HepG2 (cell line): Measurements from ENCODE around the gene FAM43B. TPM values are rescaled to one million over a fixed set of nuclear protein-coding genes. Genes with fewer than 3 reads are reported as not detected.

ENCODE experiments used
- ATAC-seq: fragments of 200-7000 bp; cut with Tn5 transposase; 3 replicates; pipeline ENCODE4 v1.9.1; 2020; ENCODE audit warnings: mild to moderate bottlenecking, moderate library complexity
- BruUV-seq: library from RNA; stranded (reverse); fragments of 400-500 nt; replicated peaks from 2 replicates; lab custom pipeline; 2021; lab: Mats Ljungman, UMichigan
- CTCF ChIA-PET: fragments of 300-600 bp; formaldehyde crosslinking; extraction: SDS; loops from one replicate; lab custom pipeline; 2021; ENCODE audit warnings: low total read pairs, inconsistent platforms, low intra/inter-chr PET ratio; lab: Yijun Ruan, JAX
- POLR2A ChIA-PET: fragments of 350-600 bp; sonication (Branson Sonifier 250); formaldehyde crosslinking; loops from one replicate; lab custom pipeline; 2020; ENCODE audit warnings: antibody characterized with exemption, inconsistent platforms; lab: Yijun Ruan, JAX
- DNase-seq: peaks from one replicate; pipeline ENCODE4 v3.0.0-alpha.2; 2015; ENCODE audit warnings: low spot score
- FAIRE-seq: peaks from 3 replicates; lab custom pipeline; 2011; peaks lifted over from hg19 to GRCh38; lab: Jason Lieb, UNC
- H2AFZ ChIP-seq: one replicate; pipeline ENCODE4 v1.6.1; 2011; ENCODE audit warnings: low read length, inconsistent platforms
- H3K27ac ChIP-seq: fragments of 300-600 bp; 3 replicates; pipeline ENCODE4 v1.8.0; 2011; ENCODE audit warnings: mixed run types, mild to moderate bottlenecking, mixed read lengths, low read length, inconsistent platforms; ENCODE audit not compliant: insufficient read depth; ENCODE audit errors: extremely low read length
- H3K27me3 ChIP-seq, 2 experiments: fragments of 200-600 bp in 1 of 2; 2 replicates in 1 of 2; 3 replicates in 1 of 2; pipeline versions ENCODE4 v1.6.0 to v1.8.0; 2011; ENCODE audit warnings: low read length in 2 of 2, mild to moderate bottlenecking in 2 of 2, moderate library complexity in 2 of 2, inconsistent platforms in 1 of 2; ENCODE audit not compliant: insufficient read depth in 2 of 2, control insufficient read depth in 1 of 2
- H3K36me3 ChIP-seq, 2 experiments: fragments of 200-600 bp in 1 of 2; replicated peaks in 1 of 2; 2 replicates in 1 of 2; 3 replicates in 1 of 2; pipeline versions ENCODE4 v1.5.1 to v1.8.0; 2011; ENCODE audit warnings: low read length in 2 of 2, inconsistent platforms in 1 of 2; ENCODE audit not compliant: insufficient read depth in 2 of 2, control insufficient read depth in 1 of 2
- H3K4me1 ChIP-seq: 2 replicates; pipeline ENCODE4 v1.5.1; 2012; ENCODE audit warnings: low read length, inconsistent platforms; ENCODE audit not compliant: insufficient read depth
- H3K4me2 ChIP-seq: 2 replicates; pipeline ENCODE4 v1.6.0; 2011; ENCODE audit warnings: low read depth, low read length, inconsistent platforms
- H3K4me3 ChIP-seq, 3 experiments: fragments of 200-600 bp in 1 of 3; sonication (generic), shearing (Covaris generic) in 1 of 3; replicated peaks in 1 of 3; 2 replicates each; pipeline ENCODE4 v1.5.1; 2011 to 2016; ENCODE audit warnings: low read length in 3 of 3, inconsistent platforms in 2 of 3, low read depth in 2 of 3, mild to moderate bottlenecking in 2 of 3, control low read depth in 1 of 3, mixed read lengths in 1 of 3; ENCODE audit not compliant: insufficient read depth in 1 of 3
- H3K79me2 ChIP-seq: one replicate; pipeline ENCODE4 v1.6.1; 2011; ENCODE audit warnings: low read length, inconsistent platforms; ENCODE audit not compliant: insufficient read depth
- H3K9ac ChIP-seq: 2 replicates; pipeline ENCODE4 v1.6.0; 2011; ENCODE audit warnings: mild to moderate bottlenecking, low read depth, low read length, inconsistent platforms; ENCODE audit not compliant: insufficient read depth
- H3K9me3 ChIP-seq: 2 replicates; pipeline ENCODE4 v1.5.1; 2012; ENCODE audit warnings: mild to moderate bottlenecking, low read length
- H4K20me1 ChIP-seq: 2 replicates; pipeline ENCODE4 v1.6.0; 2011; ENCODE audit warnings: inconsistent platforms, mild to moderate bottlenecking, low read length, moderate library complexity; ENCODE audit not compliant: insufficient read depth
- CBX1 ChIP-seq: IDR thresholded peaks from one replicate; pipeline ENCODE4 v1.6.1; 2016; ENCODE audit warnings: antibody characterized with exemption, low read depth
- FIP1L1 ChIP-seq: fragments of 200-400 bp; formaldehyde crosslinking; IDR thresholded peaks from 2 replicates; pipeline ENCODE4 v1.6.1; 2018; ENCODE audit warnings: low read depth, mild to moderate bottlenecking, low read length, moderate library complexity, borderline replicate concordance; ENCODE audit not compliant: insufficient read depth
- FOXA3 ChIP-seq: IDR thresholded peaks from 2 replicates; pipeline ENCODE4 v1.6.1; 2016; ENCODE audit warnings: missing genetic modification reagents, missing compliant biosample characterization
- FOXM1 ChIP-seq: sonication (generic); formaldehyde crosslinking; IDR thresholded peaks from 2 replicates; pipeline ENCODE4 v1.5.0; 2020; ENCODE audit warnings: missing genetic modification reagents
- HMG20B ChIP-seq: conservative IDR thresholded peaks from 2 replicates; pipeline ENCODE4 v1.6.1; 2016; ENCODE audit warnings: missing genetic modification reagents, missing compliant biosample characterization
- MEIS2 ChIP-seq: sonication (generic); formaldehyde crosslinking; IDR thresholded peaks from 2 replicates; pipeline ENCODE4 v1.9.0; 2021; ENCODE audit warnings: mild to moderate bottlenecking, missing genetic modification reagents
- MIER2 ChIP-seq: IDR thresholded peaks from 2 replicates; pipeline ENCODE4 v1.6.1; 2016; ENCODE audit warnings: missing biosample characterization, missing genetic modification reagents
- MTF2 ChIP-seq: sonication (generic); formaldehyde crosslinking; IDR thresholded peaks from 2 replicates; pipeline ENCODE4 v1.5.0; 2020; ENCODE audit warnings: missing genetic modification reagents, borderline replicate concordance
- MZF1 ChIP-seq: sonication (generic); formaldehyde crosslinking; IDR thresholded peaks from 2 replicates; pipeline ENCODE4 v1.8.1; 2023; ENCODE audit warnings: mild to moderate bottlenecking, missing genetic modification reagents, borderline replicate concordance
- NCOA1 ChIP-seq: sonication (generic); formaldehyde crosslinking; IDR thresholded peaks from 2 replicates; pipeline ENCODE4 v1.9.0; 2021; ENCODE audit warnings: missing genetic modification reagents
- NFKB2 ChIP-seq: sonication (generic); formaldehyde crosslinking; IDR thresholded peaks from 2 replicates; pipeline ENCODE4 v1.4.0; 2020; ENCODE audit warnings: missing genetic modification reagents, borderline replicate concordance
- PHF5A ChIP-seq: IDR thresholded peaks from one replicate; pipeline ENCODE4 v1.6.1; 2018; ENCODE audit warnings: low read depth, missing genetic modification reagents; ENCODE audit not compliant: unreplicated experiment
- RBM22 ChIP-seq: fragments of 200-400 bp; formaldehyde crosslinking; optimal IDR thresholded peaks from 2 replicates; pipeline ENCODE3; 2017; ENCODE audit warnings: mild to moderate bottlenecking, low read length, moderate library complexity
- SKI ChIP-seq: fragments of 450-650 bp; IDR thresholded peaks from one replicate; pipeline ENCODE4 v1.6.1; 2018; ENCODE audit warnings: mild to moderate bottlenecking; ENCODE audit not compliant: partially characterized antibody
- SP1 ChIP-seq, 2 experiments: fragments of 450-650 bp in 1 of 2; sonication (generic) in 1 of 2; formaldehyde crosslinking in 1 of 2; IDR thresholded peaks; 2 replicates each; pipeline versions ENCODE4 v1.4.0 to v1.6.1; 2016 to 2020; ENCODE audit warnings: missing genetic modification reagents in 1 of 2
- SP140L ChIP-seq: sonication (generic); formaldehyde crosslinking; IDR thresholded peaks from 2 replicates; pipeline ENCODE4 v1.4.0; 2020; ENCODE audit warnings: missing genetic modification reagents, borderline replicate concordance
- XRCC5 ChIP-seq: fragments of 200-400 bp; formaldehyde crosslinking; optimal IDR thresholded peaks from 2 replicates; pipeline ENCODE3; 2017; ENCODE audit warnings: mild to moderate bottlenecking, low read length
- ZBTB7B ChIP-seq: sonication (generic); formaldehyde crosslinking; IDR thresholded peaks from 2 replicates; pipeline ENCODE4 v1.4.0; 2020; ENCODE audit warnings: missing genetic modification reagents
- ZFP1 ChIP-seq: IDR thresholded peaks from 2 replicates; pipeline ENCODE4 v1.6.1; 2016
- ZFP62 ChIP-seq: sonication (generic); formaldehyde crosslinking; IDR thresholded peaks from 2 replicates; pipeline ENCODE4 v1.4.0; 2020; ENCODE audit warnings: missing genetic modification reagents
- ZMAT3 ChIP-seq: sonication (generic); formaldehyde crosslinking; conservative IDR thresholded peaks from 2 replicates; pipeline ENCODE4 v1.7.0; 2021; ENCODE audit warnings: missing genetic modification reagents
- ZNF264 ChIP-seq: sonication (generic); formaldehyde crosslinking; IDR thresholded peaks from 2 replicates; pipeline ENCODE4 v1.4.0; 2020; ENCODE audit warnings: missing genetic modification reagents
- ZNF292 ChIP-seq: sonication (generic); formaldehyde crosslinking; IDR thresholded peaks from 2 replicates; pipeline ENCODE4 v1.8.1; 2022; ENCODE audit warnings: mild to moderate bottlenecking, low read depth, missing genetic modification reagents, borderline replicate concordance
- ZNF354B ChIP-seq: sonication (generic); formaldehyde crosslinking; IDR thresholded peaks from 2 replicates; pipeline ENCODE4 v1.8.0; 2022; ENCODE audit warnings: mild to moderate bottlenecking, missing genetic modification reagents
- ZNF430 ChIP-seq: sonication (generic); formaldehyde crosslinking; IDR thresholded peaks from 2 replicates; pipeline ENCODE4 v1.9.0; 2021; ENCODE audit warnings: mild to moderate bottlenecking, missing genetic modification reagents
- ZNF44 ChIP-seq: sonication (generic); formaldehyde crosslinking; IDR thresholded peaks from 2 replicates; pipeline ENCODE4 v1.5.1; 2020; ENCODE audit warnings: mild to moderate bottlenecking, missing genetic modification reagents
- ZNF543 ChIP-seq: sonication (generic); formaldehyde crosslinking; IDR thresholded peaks from 2 replicates; pipeline ENCODE4 v1.4.0; 2020; ENCODE audit warnings: mild to moderate bottlenecking, missing genetic modification reagents
- ZNF709 ChIP-seq: sonication (generic); formaldehyde crosslinking; IDR thresholded peaks from 2 replicates; pipeline ENCODE4 v1.5.0; 2020; ENCODE audit warnings: mild to moderate bottlenecking, missing genetic modification reagents
- ZSCAN9 ChIP-seq: IDR thresholded peaks from 2 replicates; pipeline ENCODE4 v1.6.1; 2016; ENCODE audit warnings: borderline replicate concordance
- WGBS: methylation state at CpG from one replicate; pipeline ENCODE4 v1.1.6; 2017; ENCODE audit warnings: low lambda C conversion rate; 5-methylcytosine and 5-hydroxymethylcytosine counted together
- in situ Hi-C: cut with HindIII; loops from 2 replicates; pipeline ENCODE4 v1.10.0; 2017; ENCODE audit warnings: low pct_unique_long_range_greater_than_20kb; ENCODE audit not compliant: extremely low pct_ligation_motif_present
- intact Hi-C: fragments of 100-400 bp; cut with micrococcal nuclease; formaldehyde crosslinking; loops from one replicate; pipeline ENCODE4 v1.10.0; 2022; ENCODE audit not compliant: unreplicated experiment
- polyA plus RNA-seq, 8 experiments: library from polyadenylated mRNA; depleted of rRNA in 3 of 8; stranded (reverse) in 7 of 8; unstranded in 1 of 8; fragments of >200 nt; fragmentation: Illumina TruSeq in 4 of 8; extraction: Trizol in 4 of 8; gene quantifications; 2 replicates each; pipeline versions ENCODE4 v1.2.1 to v1.2.3, GENCODE V29; 2011 to 2016; ENCODE audit warnings: low read depth in 4 of 8, missing spikeins in 1 of 8, mixed read lengths in 1 of 8; ENCODE audit not compliant: insufficient read depth in 1 of 8
- total RNA-seq, 5 experiments: library from RNA; depleted of rRNA; stranded (reverse); fragments of >200 nt; fragmentation: Illumina TruSeq; extraction: Trizol; gene quantifications; 2 replicates each; pipeline ENCODE4 v1.2.3, GENCODE V29; 2016; ENCODE audit warnings: low read depth in 1 of 5

FAM43B gene
- total and polyA plus RNA-seq, 2 of the 13 experiments (the other 11 are each of a cell fraction or from before 2014, with no cell fraction given): 0.63 to 3.7 TPM

DNA sequence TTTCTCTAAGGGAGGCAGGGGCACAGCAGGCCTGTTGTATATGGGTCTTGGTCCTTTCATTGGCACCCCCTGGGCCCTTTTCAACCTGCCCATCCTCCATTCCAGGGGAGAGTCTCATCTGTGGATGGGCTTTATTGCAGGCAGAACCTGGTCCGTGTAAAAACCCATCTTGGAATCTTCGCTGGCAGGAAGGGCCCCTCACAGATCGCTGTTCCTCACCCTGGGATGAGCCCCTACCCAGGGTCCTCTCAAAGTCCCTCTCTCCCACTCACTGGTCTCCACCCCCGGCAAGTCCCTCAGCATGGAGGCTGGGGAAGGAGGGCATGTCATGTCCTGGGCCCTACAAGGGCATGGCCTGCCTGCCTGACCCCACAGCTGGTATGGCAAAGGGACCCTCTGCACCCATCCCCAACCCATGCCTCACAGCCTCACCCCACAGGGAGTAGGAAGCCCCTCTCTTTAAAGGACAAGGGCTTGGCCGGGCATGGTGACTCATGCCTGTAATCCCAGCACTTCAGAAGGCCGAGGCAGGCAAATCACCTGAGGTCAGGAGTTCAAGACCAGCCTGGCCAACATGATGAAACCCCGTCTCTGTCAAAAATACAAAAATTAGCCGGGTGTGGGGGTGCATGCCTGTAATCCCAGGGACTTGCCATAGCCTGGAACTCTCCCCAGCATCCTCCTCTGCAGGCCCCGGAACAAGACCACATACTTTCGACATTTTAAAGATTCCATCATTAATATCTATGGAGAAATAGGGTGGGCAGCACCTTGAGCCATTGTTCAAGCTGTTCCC is 23.4 kb downstream of the FAM43B start:
- ChIA-PET POLR2A (interaction anchor here (0.7 to 2.0 kb wide), 6 partner anchors 13 to 58 kb away, joined by 3 to 16 read pairs (median 6); partner anchors contain the start of genes CDA and FAM43B), CTCF (interaction anchor here (1.1 to 2.2 kb wide), 3 partner anchors 54 to 64 kb away, joined by 3 to 14 read pairs (median 13); partner anchors contain the start of gene PINK1)
- DNase-seq (no peak), FAIRE-seq (no peak), ATAC-seq (peak; percentile 58)
- Histone ChIP-seq H3K27me3 (no peaks in the 10 kb centered on the region; a peak in 1 of 5 replicates), H3K27ac (no peak overlapping the region), H3K4me1 (peaks cover 7% of the 10 kb centered on the region; the same call in 1 of the 2 replicates), H3K9ac (no peak overlapping the region), H2AFZ (no peak overlapping the region), H4K20me1 (no peaks in the 10 kb centered on the region), H3K4me2 (peak overlapping the region; percentile 18; the same call in 1 of the 2 replicates), H3K79me2 (no peaks in the 10 kb centered on the region), H3K36me3 (no peaks in the 10 kb centered on the region), H3K9me3 (peaks cover 4% of the 10 kb centered on the region; the same call in 1 of the 2 replicates), H3K4me3 (no peak overlapping the region)
- intact Hi-C loops: loop anchor here (1.0 to 2.0 kb wide), 2 partner anchors 57 to 65 kb away; partner anchors contain the start of gene PINK1
- 15% methylated on average over 6 of the region's 10 CpGs for WGBS
- BruUV-seq: no TSS peak
- in situ Hi-C loops: loop anchor here (5.0 kb wide), 1 partner anchor 62 kb away; no protein-coding TSS in a partner anchor
- TF ChIP-seq ZNF292 (CRISPR knock-in tag): 0 out of 2 replicates have a peak, but pooled peaks have one; percentile 7
- TF ChIP-seq ZNF709: no peak
- no peak for TF ChIP-seq ZNF543 (CRISPR knock-in tag)
- TF ChIP-seq RBM22: no peak
- no peak for TF ChIP-seq MIER2 (CRISPR knock-in tag)
- no peak for TF ChIP-seq MTF2 (CRISPR knock-in tag)
- TF ChIP-seq XRCC5: no peak
- no peak for TF ChIP-seq SKI
- TF ChIP-seq ZNF44 (CRISPR knock-in tag): no peak
- TF ChIP-seq ZSCAN9 (CRISPR knock-in tag): 0 out of 2 replicates have a peak, but pooled peaks have one; percentile 4
- no peak for TF ChIP-seq FOXM1
- no peak for TF ChIP-seq NCOA1 (CRISPR knock-in tag)
- TF ChIP-seq CBX1: no peak
- TF ChIP-seq PHF5A: no peak
- TF ChIP-seq ZMAT3 (CRISPR knock-in tag): no peak
- no peak for TF ChIP-seq ZFP1 (CRISPR knock-in tag)
- TF ChIP-seq MEIS2 (CRISPR knock-in tag): 0 out of 2 replicates have a peak, but pooled peaks have one; percentile 3
- no peak for TF ChIP-seq ZFP62 (CRISPR knock-in tag)
- 0 out of 2 replicates have a peak, but pooled peaks have one; percentile 16 for TF ChIP-seq ZBTB7B (CRISPR knock-in tag)
- no peak for TF ChIP-seq SP140L (CRISPR knock-in tag)
- no peak for TF ChIP-seq MZF1 (CRISPR knock-in tag)
- 0 out of 2 replicates have a peak, but pooled peaks have one; percentile 0 for TF ChIP-seq FOXA3 (CRISPR knock-in tag)
- TF ChIP-seq FIP1L1: no peak
- 0 out of 2 replicates have a peak, but pooled peaks have one; percentile 10 for TF ChIP-seq NFKB2
- TF ChIP-seq HMG20B (CRISPR knock-in tag): no peak
- TF ChIP-seq ZNF354B (CRISPR knock-in tag): no peak
- no peak for TF ChIP-seq ZNF430 (CRISPR knock-in tag)
- no peak for TF ChIP-seq ZNF264 (CRISPR knock-in tag)
- TF ChIP-seq SP1 (IDR thresholded peaks at IDR 0.05): no peak
- TF ChIP-seq SP1 (CRISPR knock-in tag; IDR thresholded peaks at IDR 0.05): no peak
